ENCODE measurements around the gene DIS3L2. TPM values are rescaled to one million over a fixed set of nuclear protein-coding genes. Genes with fewer than 3 reads are reported as not detected.
A peak's percentile ranks its signal among the peaks of the same experiment; 100 is the strongest.

The DIS3L2 gene
- total and polyA plus RNA-seq, 2 experiments from 2014 or later = 35.5 to 50.1 TPM

GRCh38 chr2:232124309-232124708 is 162.8 kb downstream of the DIS3L2 start:
- Histone ChIP-seq H3K4me3 (no peak overlapping the region), H3K36me3 (no peaks in the 10 kb centered on the region), H3K27me3 (no peaks in the 10 kb centered on the region), H3K9me3 (ENCODE audit: low read depth) (no peaks in the 10 kb centered on the region), H3K27ac (no peak overlapping the region), H3K4me1 (ENCODE audit: low read depth) (no peaks in the 10 kb centered on the region)
- TF ChIP-seq CTCF (IDR thresholded peaks at IDR 0.05; ENCODE audit: low read depth, low read length) = no peak
- DNase-seq (ENCODE audit: low read depth in 1 of 2, low spot score in 1 of 2) = no peak

GRCh38 chr2:232126301-232127099 is 165.0 kb downstream of the DIS3L2 start:
- TF ChIP-seq CTCF (IDR thresholded peaks at IDR 0.05; ENCODE audit: low read depth, low read length) = no peak
- no peak overlapping the region for H3K27ac ChIP-seq
- no peaks in the 10 kb centered on the region for H3K27me3 ChIP-seq
- no peak overlapping the region for H3K4me3 ChIP-seq
- no peaks in the 10 kb centered on the region for H3K9me3 ChIP-seq (ENCODE audit: low read depth)
- DNase-seq (ENCODE audit: low read depth in 1 of 2, low spot score in 1 of 2) = no peak
- no peaks in the 10 kb centered on the region for H3K36me3 ChIP-seq
- H3K4me1 ChIP-seq (ENCODE audit: low read depth) = no peaks in the 10 kb centered on the region

- Histone ChIP-seq H3K9me3 (ENCODE audit: low read depth) (no peaks in the 10 kb centered on the region), H3K4me1 (ENCODE audit: low read depth) (no peaks in the 10 kb centered on the region), H3K27ac (no peak overlapping the region), H3K36me3 (no peaks in the 10 kb centered on the region), H3K4me3 (no peak overlapping the region), H3K27me3 (no peaks in the 10 kb centered on the region)
- TF ChIP-seq CTCF (IDR thresholded peaks at IDR 0.05; ENCODE audit: low read depth, low read length) = no peak
- peak in 1 of 2 donors; percentile 21 for DNase-seq (ENCODE audit: low read depth in 1 of 2, low spot score in 1 of 2)
These were observed 168.0 kb downstream of the DIS3L2 start for GRCh38 chr2:232129483-232129882.

GRCh38 chr2:232132181-232132580 is 170.7 kb downstream of the DIS3L2 start:
- Histone ChIP-seq H3K9me3 (ENCODE audit: low read depth) (no peaks in the 10 kb centered on the region), H3K4me3 (no peak overlapping the region), H3K36me3 (no peaks in the 10 kb centered on the region), H3K27ac (no peak overlapping the region), H3K27me3 (no peaks in the 10 kb centered on the region), H3K4me1 (ENCODE audit: low read depth) (no peaks in the 10 kb centered on the region)
- TF ChIP-seq CTCF (IDR thresholded peaks at IDR 0.05; ENCODE audit: low read depth, low read length) = no peak
- no peak for DNase-seq (ENCODE audit: low read depth in 1 of 2, low spot score in 1 of 2)

- peak; percentile 14 for TF ChIP-seq CTCF (IDR thresholded peaks at IDR 0.05; ENCODE audit: low read depth, low read length)
- Histone ChIP-seq H3K9me3 (ENCODE audit: low read depth) (no peaks in the 10 kb centered on the region), H3K36me3 (no peaks in the 10 kb centered on the region), H3K27me3 (no peaks in the 10 kb centered on the region), H3K27ac (no peak overlapping the region), H3K4me3 (no peak overlapping the region), H3K4me1 (ENCODE audit: low read depth) (no peaks in the 10 kb centered on the region)
- DNase-seq (ENCODE audit: low read depth in 1 of 2, low spot score in 1 of 2) = no peak
These were observed 171.6 kb downstream of the DIS3L2 start for GRCh38 chr2:232133078-232133477.

All from cardiac muscle cell (in vitro differentiated cells and primary cell).